OCI-LY1 (cell line): ENCODE results near the gene OR51I1.

Experiments used
- H2AFZ ChIP-seq: fragments of 200-600 bp; sonication (generic), shearing (Covaris generic); 2 replicates; pipeline ENCODE4 v1.6.0; 2014; ENCODE audit warnings: antibody characterized with exemption, mild to moderate bottlenecking, low read length
- H3F3A ChIP-seq: fragments of 200-600 bp; sonication (generic), shearing (Covaris generic); 2 replicates; pipeline ENCODE4 v1.6.0; 2014; ENCODE audit warnings: mild to moderate bottlenecking, antibody characterized with exemption, low read length, moderate library complexity; ENCODE audit not compliant: insufficient read depth
- H3K27ac ChIP-seq: fragments of 200-600 bp; sonication (generic); 2 replicates; pipeline ENCODE4 v1.5.1; 2014; ENCODE audit warnings: low read length, mixed run types, mild to moderate bottlenecking, low read depth; ENCODE audit not compliant: poor library complexity, severe bottlenecking
- H3K27me3 ChIP-seq: fragments of 200-600 bp; sonication (generic); 2 replicates; pipeline ENCODE4 v1.6.0; 2014; ENCODE audit warnings: antibody characterized with exemption, mild to moderate bottlenecking, low read length, moderate library complexity; ENCODE audit not compliant: insufficient read depth
- H3K36me3 ChIP-seq: fragments of 200-600 bp; sonication (generic); 2 replicates; pipeline ENCODE4 v1.6.1; 2014; ENCODE audit warnings: mild to moderate bottlenecking, antibody characterized with exemption, low read length, moderate library complexity, mixed read lengths; ENCODE audit not compliant: insufficient read depth
- H3K4me1 ChIP-seq: fragments of 200-600 bp; sonication (generic); 2 replicates; pipeline ENCODE4 v1.5.1; 2014; ENCODE audit warnings: mild to moderate bottlenecking, low read length, moderate library complexity; ENCODE audit not compliant: insufficient read depth, severe bottlenecking
- H3K4me2 ChIP-seq: fragments of 200-600 bp; sonication (generic), shearing (Covaris generic); 2 replicates; pipeline ENCODE4 v1.6.1; 2014; ENCODE audit warnings: low read length
- H3K4me3 ChIP-seq: fragments of 200-600 bp; sonication (generic); 2 replicates; pipeline ENCODE4 v1.5.1; 2014; ENCODE audit warnings: low read length, low read depth, mild to moderate bottlenecking, mixed read lengths; ENCODE audit not compliant: poor library complexity, severe bottlenecking
- H3K79me2 ChIP-seq: fragments of 200-600 bp; shearing (Covaris generic); 2 replicates; pipeline ENCODE4 v1.6.1; 2016; ENCODE audit warnings: mixed run types, low read length, mixed read lengths; ENCODE audit not compliant: insufficient read depth
- H3K9ac ChIP-seq: fragments of 200-600 bp; sonication (generic), shearing (Covaris generic); 2 replicates; pipeline ENCODE4 v1.6.1; 2014; ENCODE audit warnings: mild to moderate bottlenecking, low read length, mixed read lengths
- H3K9me2 ChIP-seq: fragments of 200-600 bp; sonication (generic), shearing (Covaris generic); 2 replicates; pipeline ENCODE4 v1.6.1; 2014; ENCODE audit warnings: low read depth, mild to moderate bottlenecking, low read length, mixed read lengths
- H3K9me3 ChIP-seq: fragments of 200-600 bp; shearing (Covaris generic); 2 replicates; pipeline ENCODE4 v1.6.1; 2014; ENCODE audit warnings: low read length, mixed read lengths
- H4K20me1 ChIP-seq: fragments of 200-600 bp; sonication (generic), shearing (Covaris generic); 2 replicates; pipeline ENCODE4 v1.6.0; 2016; ENCODE audit warnings: mild to moderate bottlenecking, low read length; ENCODE audit not compliant: insufficient read depth
- CTCF ChIP-seq: fragments of 200-600 bp; sonication (generic), shearing (Covaris generic); IDR thresholded peaks from 2 replicates; pipeline ENCODE4 v1.5.1; 2017; ENCODE audit warnings: mild to moderate bottlenecking, antibody characterized with exemption, low read length, moderate library complexity, mixed read lengths
- EZH2 ChIP-seq: fragments of 200-600 bp; sonication (generic), shearing (Covaris generic); IDR thresholded peaks from 2 replicates; pipeline ENCODE4 v1.8.0; 2017; ENCODE audit warnings: borderline replicate concordance, mixed run types, mild to moderate bottlenecking, antibody characterized with exemption, low read length, moderate library complexity, mixed read lengths

OR51I1 gene

GRCh38 chr11:5423131-5423530, 18.2 kb downstream of the OR51I1 start:
- Histone ChIP-seq H3K79me2 (no peaks in the 10 kb centered on the region), H4K20me1 (no peaks in the 10 kb centered on the region), H3K27me3 (no peaks in the 10 kb centered on the region), H3K9me2 (no peaks in the 10 kb centered on the region), H3K4me1 (no peaks in the 10 kb centered on the region), H3F3A (no peaks in the 10 kb centered on the region), H3K36me3 (no peaks in the 10 kb centered on the region), H3K4me2 (no peak overlapping the region), H3K9me3 (no peaks in the 10 kb centered on the region), H3K4me3 (no peak overlapping the region), H3K9ac (no peak overlapping the region), H3K27ac (no peak overlapping the region), H2AFZ (no peak overlapping the region)
- TF ChIP-seq CTCF = no peak
- TF ChIP-seq EZH2 = no peak

GRCh38 chr11:5421811-5422210, 19.5 kb downstream of the OR51I1 start, which contains the start of gene OR51Q1:
OR51Q1 (plus strand) TSS chr11:5422111; CDS start chr11:5422201, 90 bp downstream.
- no peak for TF ChIP-seq EZH2
- H3K27ac ChIP-seq = no peak within 1 kb of the TSS

GRCh38 chr11:5420993-5421392, 20.3 kb downstream of the OR51I1 start:
- no peaks in the 10 kb centered on the region for H3K9me2 ChIP-seq
- H3K36me3 ChIP-seq = no peaks in the 10 kb centered on the region
- no peak overlapping the region for H3K4me3 ChIP-seq
- no peaks in the 10 kb centered on the region for H3F3A ChIP-seq
- no peak for TF ChIP-seq CTCF
- TF ChIP-seq EZH2 = no peak
- H3K27ac ChIP-seq = no peak overlapping the region
- H4K20me1 ChIP-seq = no peaks in the 10 kb centered on the region
- no peaks in the 10 kb centered on the region for H3K27me3 ChIP-seq
- no peaks in the 10 kb centered on the region for H3K4me1 ChIP-seq
- no peak overlapping the region for H3K4me2 ChIP-seq
- no peaks in the 10 kb centered on the region for H3K79me2 ChIP-seq
- H3K9me3 ChIP-seq = no peaks in the 10 kb centered on the region
- H3K9ac ChIP-seq = no peak overlapping the region
- H2AFZ ChIP-seq = no peak overlapping the region

More at GRCh38 chr11:5421811-5422210, 19.5 kb downstream of the OR51I1 start, which contains the start of gene OR51Q1:
- H3K9me3 ChIP-seq = no peaks in the 10 kb centered on the region
- H3F3A ChIP-seq = no peaks in the 10 kb centered on the region
- H3K9ac ChIP-seq = no peak within 1 kb of the TSS
- H3K9me2 ChIP-seq = no peaks in the 10 kb centered on the region
- H3K4me3 ChIP-seq = no peak within 1 kb of the TSS
- no peaks in the 10 kb centered on the region for H3K27me3 ChIP-seq
- no peaks in the 10 kb centered on the region for H4K20me1 ChIP-seq
- H3K79me2 ChIP-seq = no peaks in the 10 kb centered on the region
- no peak within 1 kb of the TSS for H3K4me2 ChIP-seq
- H3K4me1 ChIP-seq = no peaks in the 10 kb centered on the region
- H3K36me3 ChIP-seq = no peaks in the 10 kb centered on the region
- no peak within 1 kb of the TSS for H2AFZ ChIP-seq

GRCh38 chr11:5405173-5405572, 36.1 kb downstream of the OR51I1 start:
- no peaks in the 10 kb centered on the region for H3K79me2 ChIP-seq
- H3K27me3 ChIP-seq = no peaks in the 10 kb centered on the region
- H3K27ac ChIP-seq = no peak overlapping the region
- H2AFZ ChIP-seq = no peak overlapping the region
- no peaks in the 10 kb centered on the region for H3K9me2 ChIP-seq
- no peak overlapping the region for H3K4me3 ChIP-seq
- H3K9ac ChIP-seq = no peak overlapping the region
- H4K20me1 ChIP-seq = no peaks in the 10 kb centered on the region
- no peak overlapping the region for H3K4me2 ChIP-seq
- H3F3A ChIP-seq = no peaks in the 10 kb centered on the region
- H3K36me3 ChIP-seq = no peaks in the 10 kb centered on the region
- TF ChIP-seq EZH2 (no peak), CTCF (no peak)
- H3K9me3 ChIP-seq = no peaks in the 10 kb centered on the region
- no peaks in the 10 kb centered on the region for H3K4me1 ChIP-seq
